ENCODE data around the gene GJB1.

The GJB1 gene

DNA sequence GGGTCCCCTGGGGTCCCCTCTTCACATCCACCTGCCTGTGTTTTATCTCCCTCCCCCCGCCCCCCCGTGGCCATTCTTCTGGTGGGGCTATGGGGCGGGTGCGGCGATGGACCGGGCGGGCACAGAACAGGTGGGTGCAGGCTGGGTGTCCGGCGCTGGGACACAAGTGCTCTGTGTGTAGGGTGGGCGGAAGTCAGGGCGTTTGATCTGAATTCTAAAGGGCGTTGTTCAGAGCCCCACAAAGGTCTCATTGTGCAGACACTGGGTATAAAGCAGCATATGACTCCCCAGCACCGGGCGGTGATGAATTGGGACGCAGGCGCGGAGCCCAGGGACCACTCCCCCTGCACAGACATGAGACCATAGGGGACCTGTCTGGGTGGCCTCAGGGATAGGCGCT, at the start of gene GJB1:
Gene GJB1 (plus strand): TSS at position 296 of the 400 bp plus-strand sequence. CDS start 484 bp downstream, outside the sequence.
- H3K27ac ChIP-seq (ENCODE audit: low read length) = no peak within 1 kb of the TSS
- no peaks in the 10 kb centered on the region for H3K36me3 ChIP-seq (replicated peaks; ENCODE audit: insufficient read depth, low read length)
- no peaks in the 10 kb centered on the region for H3K4me1 ChIP-seq (ENCODE audit: low read length)
- no peak within 1 kb of the TSS for H3K4me2 ChIP-seq (ENCODE audit: low read depth, low read length)
- no peak within 1 kb of the TSS for H3K9ac ChIP-seq (ENCODE audit: low read length)
- no peaks in the 10 kb centered on the region for H4K20me1 ChIP-seq (ENCODE audit: insufficient read depth, low read length)
- no peak for DNase-seq
- no peak within 1 kb of the TSS for H2AFZ ChIP-seq (ENCODE audit: low read length)
- H3K79me2 ChIP-seq (ENCODE audit: low read length) = no peaks in the 10 kb centered on the region
- H3K9me3 ChIP-seq (replicated peaks; ENCODE audit: insufficient read depth, low read length) = no peaks in the 10 kb centered on the region
- no peaks in the 10 kb centered on the region for H3K9me2 ChIP-seq (replicated peaks; ENCODE audit: insufficient read depth, low read length)
- no peak within 1 kb of the TSS for H3K4me3 ChIP-seq (ENCODE audit: low read length)
- TF ChIP-seq, protein P1, sequence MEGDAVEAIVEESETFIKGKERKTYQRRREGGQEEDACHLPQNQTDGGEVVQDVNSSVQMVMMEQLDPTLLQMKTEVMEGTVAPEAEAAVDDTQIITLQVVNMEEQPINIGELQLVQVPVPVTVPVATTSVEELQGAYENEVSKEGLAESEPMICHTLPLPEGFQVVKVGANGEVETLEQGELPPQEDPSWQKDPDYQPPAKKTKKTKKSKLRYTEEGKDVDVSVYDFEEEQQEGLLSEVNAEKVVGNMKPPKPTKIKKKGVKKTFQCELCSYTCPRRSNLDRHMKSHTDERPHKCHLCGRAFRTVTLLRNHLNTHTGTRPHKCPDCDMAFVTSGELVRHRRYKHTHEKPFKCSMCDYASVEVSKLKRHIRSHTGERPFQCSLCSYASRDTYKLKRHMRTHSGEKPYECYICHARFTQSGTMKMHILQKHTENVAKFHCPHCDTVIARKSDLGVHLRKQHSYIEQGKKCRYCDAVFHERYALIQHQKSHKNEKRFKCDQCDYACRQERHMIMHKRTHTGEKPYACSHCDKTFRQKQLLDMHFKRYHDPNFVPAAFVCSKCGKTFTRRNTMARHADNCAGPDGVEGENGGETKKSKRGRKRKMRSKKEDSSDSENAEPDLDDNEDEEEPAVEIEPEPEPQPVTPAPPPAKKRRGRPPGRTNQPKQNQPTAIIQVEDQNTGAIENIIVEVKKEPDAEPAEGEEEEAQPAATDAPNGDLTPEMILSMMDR (IDR thresholded peaks at IDR 0.05; ENCODE audit: low read length) = no peak
- TF ChIP-seq EZH2phosphoT487 (IDR thresholded peaks at IDR 0.05; ENCODE audit: low read length) = no peak
- no peak for TF ChIP-seq EZH2 (optimal IDR thresholded peaks at IDR 0.05; ENCODE audit: low read depth, low read length)
- no peaks in the 10 kb centered on the region for H3K27me3 ChIP-seq (replicated peaks; ENCODE audit: insufficient read depth, low read length)
- no peaks in the 10 kb centered on the region for H3F3A ChIP-seq (ENCODE audit: insufficient read depth, low read length)

DNA sequence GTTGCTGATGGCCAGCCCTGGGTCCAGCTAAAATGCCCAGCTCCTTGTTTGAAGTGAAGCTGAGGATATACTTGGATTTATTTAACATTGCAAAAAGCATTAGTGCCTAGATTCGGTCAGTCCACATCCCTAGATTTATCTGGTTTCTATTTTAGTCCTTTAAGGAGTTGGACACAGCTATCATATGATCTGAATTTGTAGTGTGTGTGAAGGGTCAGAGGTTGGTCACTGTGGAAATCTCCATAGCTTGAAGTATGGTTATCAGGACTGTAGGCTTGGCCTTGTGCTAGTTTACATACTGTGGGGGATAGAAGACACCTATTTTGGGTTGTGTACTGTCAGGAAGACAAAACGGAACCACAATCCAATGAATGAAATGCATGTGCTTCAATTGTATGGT, 49.6 kb upstream of the GJB1 start:
- H3F3A ChIP-seq (ENCODE audit: insufficient read depth, low read length) = no peaks in the 10 kb centered on the region
- TF ChIP-seq EZH2 (optimal IDR thresholded peaks at IDR 0.05; ENCODE audit: low read depth, low read length) = no peak
- TF ChIP-seq EZH2phosphoT487 (IDR thresholded peaks at IDR 0.05; ENCODE audit: low read length) = no peak
- TF ChIP-seq, protein P1 (IDR thresholded peaks at IDR 0.05; ENCODE audit: low read length) = no peak
- no peaks in the 10 kb centered on the region for H3K9me2 ChIP-seq (replicated peaks; ENCODE audit: insufficient read depth, low read length)
- H3K4me1 ChIP-seq (ENCODE audit: low read length) = no peaks in the 10 kb centered on the region
- no peaks in the 10 kb centered on the region for H3K79me2 ChIP-seq (ENCODE audit: low read length)
- no peaks in the 10 kb centered on the region for H4K20me1 ChIP-seq (ENCODE audit: insufficient read depth, low read length)
- H3K4me2 ChIP-seq (ENCODE audit: low read depth, low read length) = no peak overlapping the region
- no peak overlapping the region for H3K9ac ChIP-seq (ENCODE audit: low read length)
- H3K4me3 ChIP-seq (ENCODE audit: low read length) = no peak overlapping the region
- H3K27ac ChIP-seq (ENCODE audit: low read length) = no peak overlapping the region
- H3K9me3 ChIP-seq (replicated peaks; ENCODE audit: insufficient read depth, low read length) = no peaks in the 10 kb centered on the region
- no peaks in the 10 kb centered on the region for H3K27me3 ChIP-seq (replicated peaks; ENCODE audit: insufficient read depth, low read length)
- H2AFZ ChIP-seq (ENCODE audit: low read length) = no peak overlapping the region
- H3K36me3 ChIP-seq (replicated peaks; ENCODE audit: insufficient read depth, low read length) = no peaks in the 10 kb centered on the region
- DNase-seq = no peak

DNA sequence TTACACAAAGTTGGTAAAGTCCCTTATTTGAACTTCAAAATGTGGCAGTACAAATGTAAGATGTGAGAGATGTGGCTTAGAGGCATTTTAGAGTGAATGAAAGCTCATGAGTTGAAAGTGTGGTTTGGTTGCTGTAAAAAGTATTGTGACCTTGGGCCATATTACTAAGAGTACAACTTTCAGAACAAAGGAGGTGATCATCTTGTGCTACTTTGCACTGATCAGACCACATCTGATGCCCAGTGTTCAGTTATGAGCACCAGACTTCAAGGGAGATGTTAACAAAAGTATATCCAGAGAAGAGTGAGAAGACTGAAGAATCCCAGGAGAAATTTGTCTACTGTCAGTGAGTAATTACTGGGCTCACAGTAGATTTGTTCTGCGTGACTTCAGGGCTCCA, 48.2 kb upstream of the GJB1 start:
- H3K4me2 ChIP-seq (ENCODE audit: low read depth, low read length) = no peak overlapping the region
- H4K20me1 ChIP-seq (ENCODE audit: insufficient read depth, low read length) = no peaks in the 10 kb centered on the region
- no peak overlapping the region for H2AFZ ChIP-seq (ENCODE audit: low read length)
- no peaks in the 10 kb centered on the region for H3F3A ChIP-seq (ENCODE audit: insufficient read depth, low read length)
- no peaks in the 10 kb centered on the region for H3K9me2 ChIP-seq (replicated peaks; ENCODE audit: insufficient read depth, low read length)
- H3K4me1 ChIP-seq (ENCODE audit: low read length) = no peaks in the 10 kb centered on the region
- H3K27me3 ChIP-seq (replicated peaks; ENCODE audit: insufficient read depth, low read length) = no peaks in the 10 kb centered on the region
- no peak overlapping the region for H3K27ac ChIP-seq (ENCODE audit: low read length)
- no peaks in the 10 kb centered on the region for H3K9me3 ChIP-seq (replicated peaks; ENCODE audit: insufficient read depth, low read length)
- H3K79me2 ChIP-seq (ENCODE audit: low read length) = no peaks in the 10 kb centered on the region
- H3K4me3 ChIP-seq (ENCODE audit: low read length) = no peak overlapping the region
- no peak overlapping the region for H3K9ac ChIP-seq (ENCODE audit: low read length)
- H3K36me3 ChIP-seq (replicated peaks; ENCODE audit: insufficient read depth, low read length) = no peaks in the 10 kb centered on the region
- TF ChIP-seq, protein P1 (IDR thresholded peaks at IDR 0.05; ENCODE audit: low read length) = no peak
- no peak for TF ChIP-seq EZH2phosphoT487 (IDR thresholded peaks at IDR 0.05; ENCODE audit: low read length)
- TF ChIP-seq EZH2 (optimal IDR thresholded peaks at IDR 0.05; ENCODE audit: low read depth, low read length) = no peak
- DNase-seq = no peak

Measured in MM.1S (cell line).